A549 (cell line): ENCODE results near the gene GLCE. TPM values are rescaled to one million over a fixed set of nuclear protein-coding genes. Genes with fewer than 3 reads are reported as not detected.
A peak's percentile ranks its signal among the peaks of the same experiment; 100 is the strongest.

Experiments used
- ATAC-seq, 2 experiments: fragments of 200-7000 bp in 1 of 2; fragments of >200 bp in 1 of 2; cut with Nextera tagmentation in 1 of 2; cut with Tn5 transposase in 1 of 2; 3 replicates each; pipeline versions ENCODE4 v1.8.0 to v1.9.1; 2018 to 2020; ENCODE audit warnings: mild to moderate bottlenecking in 1 of 2, moderate library complexity in 1 of 2
- CTCF ChIA-PET: fragments of 300-600 bp; sonication (Branson Sonifier 250); formaldehyde crosslinking; extraction: SDS; loops from one replicate; lab custom pipeline; 2021; ENCODE audit warnings: antibody characterized with exemption, inconsistent platforms; lab: Yijun Ruan, JAX
- POLR2A ChIA-PET: fragments of 350-600 bp; formaldehyde crosslinking; extraction: SDS; loops from one replicate; lab custom pipeline; 2021; ENCODE audit warnings: antibody characterized with exemption, inconsistent platforms; lab: Yijun Ruan, JAX
- DNase-seq, 2 experiments: peaks; one replicate each; pipeline versions ENCODE4 v3.0.0 to v3.0.0-alpha.2; 2011 to 2016; ENCODE audit warnings: low read depth in 1 of 2, low spot score in 1 of 2
- FAIRE-seq: peaks from 2 replicates; lab custom pipeline; 2011; peaks lifted over from hg19 to GRCh38; lab: Jason Lieb, UNC
- H3K27ac ChIP-seq, 2 experiments: fragments of >200 bp; sonication (Bioruptor Twin); formaldehyde crosslinking; 3 replicates each; pipeline ENCODE4 v1.5.1; 2016 to 2017
- H3K4me1 ChIP-seq: fragments of >200 bp; sonication (Bioruptor Twin); formaldehyde crosslinking; 3 replicates; pipeline ENCODE4 v1.6.1; 2016
- H3K4me2 ChIP-seq: fragments of >200 bp; sonication (Bioruptor Twin); formaldehyde crosslinking; 3 replicates; pipeline ENCODE4 v1.6.1; 2016
- H3K4me3 ChIP-seq: fragments of >200 bp; sonication (Bioruptor Twin); formaldehyde crosslinking; 3 replicates; pipeline ENCODE4 v1.5.1; 2016
- H3K9me3 ChIP-seq: fragments of >200 bp; sonication (Bioruptor Twin); formaldehyde crosslinking; 3 replicates; pipeline ENCODE4 v1.6.1; 2016
- CEBPB ChIP-seq, 2 experiments: fragments of >200 bp in 1 of 2; sonication (Bioruptor Twin) in 1 of 2; formaldehyde crosslinking in 1 of 2; IDR thresholded peaks; 2 replicates each; pipeline ENCODE4 v1.6.1; 2012 to 2016
- CHD4 ChIP-seq: fragments of 200-600 bp; sonication (generic); IDR thresholded peaks from 2 replicates; pipeline ENCODE4 v1.6.1; 2016; ENCODE audit warnings: antibody characterized with exemption, mild to moderate bottlenecking, borderline replicate concordance
- EHF ChIP-seq: fragments of 250-450 bp; sonication (Bioruptor Pico); IDR thresholded peaks from 2 replicates; pipeline ENCODE4 v1.5.0; 2020; ENCODE audit warnings: mild to moderate bottlenecking
- EP300 ChIP-seq, 2 experiments: fragments of >200 bp; sonication (Bioruptor Twin); formaldehyde crosslinking; IDR thresholded peaks; 2 replicates in 1 of 2; 3 replicates in 1 of 2; pipeline ENCODE4 v1.6.1; 2016 to 2017
- FOXS1 ChIP-seq: fragments of 250-450 bp; sonication (Bioruptor Pico); IDR thresholded peaks from 2 replicates; pipeline ENCODE4 v1.5.0; 2020; ENCODE audit warnings: mild to moderate bottlenecking, moderate library complexity
- HDAC2 ChIP-seq: fragments of 200-600 bp; sonication (generic); IDR thresholded peaks from 2 replicates; pipeline ENCODE4 v1.6.1; 2016
- HOXB5 ChIP-seq: fragments of 250-450 bp; sonication (Bioruptor Pico); IDR thresholded peaks from 2 replicates; pipeline ENCODE4 v1.5.0; 2020; ENCODE audit warnings: mild to moderate bottlenecking, moderate library complexity
- JUNB ChIP-seq: fragments of >200 bp; sonication (Bioruptor Twin); formaldehyde crosslinking; IDR thresholded peaks from 2 replicates; pipeline ENCODE4 v1.6.1; 2016
- KDM1A ChIP-seq: fragments of 200-600 bp; sonication (generic); IDR thresholded peaks from 2 replicates; pipeline ENCODE4 v1.6.1; 2016; ENCODE audit warnings: low read depth, mild to moderate bottlenecking
- MYC ChIP-seq: IDR thresholded peaks from 2 replicates; pipeline ENCODE4 v1.6.1; 2012; ENCODE audit warnings: mild to moderate bottlenecking, inconsistent platforms, low read length, improper control_type of control experiment, borderline replicate concordance
- NFE2L2 ChIP-seq: fragments of 150-350 bp; conservative IDR thresholded peaks from 2 replicates; pipeline ENCODE4 v1.6.1; 2014; ENCODE audit warnings: low read length
- NR3C1 ChIP-seq: fragments of >200 bp; sonication (Bioruptor Twin); formaldehyde crosslinking; IDR thresholded peaks from 3 replicates; pipeline ENCODE4 v1.6.1; 2017
- POLR2AphosphoS2 ChIP-seq: conservative IDR thresholded peaks from 2 replicates; pipeline ENCODE4 v1.6.1; 2012; ENCODE audit warnings: low read length, improper control_type of control experiment, inconsistent platforms
- RAD21 ChIP-seq, 2 experiments: fragments of >200 bp in 1 of 2; sonication (Bioruptor Twin) in 1 of 2; formaldehyde crosslinking in 1 of 2; IDR thresholded peaks in 1 of 2; conservative IDR thresholded peaks in 1 of 2; 2 replicates in 1 of 2; 3 replicates in 1 of 2; pipeline ENCODE4 v1.6.1; 2012 to 2018; ENCODE audit warnings: inconsistent platforms in 1 of 2
- ZC3H11A ChIP-seq: fragments of 450-650 bp; IDR thresholded peaks from 2 replicates; pipeline ENCODE4 v1.6.1; 2014; ENCODE audit warnings: antibody characterized with exemption, mild to moderate bottlenecking
- ZSCAN20 ChIP-seq: fragments of 250-450 bp; sonication (Bioruptor Pico); IDR thresholded peaks from 2 replicates; pipeline ENCODE4 v1.8.0; 2022; ENCODE audit warnings: mild to moderate bottlenecking, moderate library complexity
- polyA plus RNA-seq, 4 experiments: library from polyadenylated mRNA; depleted of rRNA in 3 of 4; stranded (reverse); fragments of >200 nt; fragmentation: RNase III in 1 of 4; extraction: RNeasy Plus Mini Kit Qiagen cat#74134 plus additional on column Dnase treatment in 1 of 4; gene quantifications; 2 replicates in 3 of 4; 3 replicates in 1 of 4; pipeline ENCODE4 v1.2.3, GENCODE V29; 2011 to 2017
- TF ChIP-seq, protein P1 (sequence below): fragments of 250-450 bp; sonication (Bioruptor Pico); IDR thresholded peaks from 2 replicates; pipeline ENCODE4 v1.5.0; 2021; ENCODE audit warnings: mild to moderate bottlenecking, moderate library complexity, borderline replicate concordance
- TF ChIP-seq, protein P2 (sequence below): fragments of >200 bp; sonication (Bioruptor Twin); formaldehyde crosslinking; IDR thresholded peaks from 2 replicates; pipeline ENCODE4 v1.6.1; 2016
- TF ChIP-seq, protein P3 (sequence below): fragments of 450-650 bp; IDR thresholded peaks from 2 replicates; pipeline ENCODE4 v1.6.1; 2014; ENCODE audit warnings: antibody characterized with exemption
- TF ChIP-seq, protein P4 (sequence below): fragments of 150-350 bp; IDR thresholded peaks from 2 replicates; pipeline ENCODE4 v1.6.1; 2014; ENCODE audit warnings: low read depth, mild to moderate bottlenecking, low read length
- TF ChIP-seq, protein P5 (sequence below): fragments of >200 bp; sonication (Bioruptor Twin); formaldehyde crosslinking; IDR thresholded peaks from 3 replicates; pipeline ENCODE4 v1.6.1; 2016
- TF ChIP-seq, protein P6 (sequence below): fragments of >200 bp; sonication (Bioruptor Twin); formaldehyde crosslinking; IDR thresholded peaks from 3 replicates; pipeline ENCODE4 v1.5.1; 2016

Gene GLCE
- polyA plus RNA-seq, 2 of the 4 experiments (the other 2 are of a cell fraction) = 19.6 to 41.8 TPM

DNA sequence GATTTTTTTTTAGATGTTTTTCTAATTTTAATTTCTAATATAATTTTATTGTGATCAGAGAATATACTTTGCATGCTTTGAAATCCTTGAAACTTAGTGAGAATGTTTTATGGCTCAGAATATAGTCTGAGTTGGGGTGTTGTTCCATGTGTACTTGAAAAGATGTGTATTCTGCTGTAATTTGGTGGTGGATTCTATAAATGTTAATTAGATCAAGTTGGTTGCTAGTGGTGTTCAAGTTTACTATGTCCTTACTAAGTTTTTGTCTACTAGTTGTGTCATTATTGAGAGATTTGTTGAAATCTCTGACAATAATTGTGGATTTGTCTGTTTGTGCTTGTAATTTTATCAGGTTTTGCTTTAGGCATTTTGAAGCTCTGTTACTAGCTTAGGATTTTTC is 29.7 kb downstream of the GLCE start:
- POLR2A ChIA-PET = no interaction called here
- ATAC-seq = no peak
- CTCF ChIA-PET = no interaction called here
- no peak overlapping the region for H3K4me2 ChIP-seq
- H3K27ac ChIP-seq = no peak overlapping the region
- no peak for DNase-seq
- peak; percentile 83 for FAIRE-seq
- peaks cover 12% of the 10 kb centered on the region; the same call in 2 of the 3 replicates for H3K4me1 ChIP-seq
- H3K9me3 ChIP-seq = 0 out of 3 replicates have a peak, but pooled peaks cover 5% of the 10 kb centered on the region
- no peak for TF ChIP-seq ZC3H11A
- TF ChIP-seq NR3C1 = no peak
- TF ChIP-seq, protein P1, sequence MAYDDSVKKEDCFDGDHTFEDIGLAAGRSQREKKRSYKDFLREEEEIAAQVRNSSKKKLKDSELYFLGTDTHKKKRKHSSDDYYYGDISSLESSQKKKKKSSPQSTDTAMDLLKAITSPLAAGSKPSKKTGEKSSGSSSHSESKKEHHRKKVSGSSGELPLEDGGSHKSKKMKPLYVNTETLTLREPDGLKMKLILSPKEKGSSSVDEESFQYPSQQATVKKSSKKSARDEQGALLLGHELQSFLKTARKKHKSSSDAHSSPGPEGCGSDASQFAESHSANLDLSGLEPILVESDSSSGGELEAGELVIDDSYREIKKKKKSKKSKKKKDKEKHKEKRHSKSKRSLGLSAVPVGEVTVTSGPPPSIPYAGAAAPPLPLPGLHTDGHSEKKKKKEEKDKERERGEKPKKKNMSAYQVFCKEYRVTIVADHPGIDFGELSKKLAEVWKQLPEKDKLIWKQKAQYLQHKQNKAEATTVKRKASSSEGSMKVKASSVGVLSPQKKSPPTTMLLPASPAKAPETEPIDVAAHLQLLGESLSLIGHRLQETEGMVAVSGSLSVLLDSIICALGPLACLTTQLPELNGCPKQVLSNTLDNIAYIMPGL (CRISPR knock-in tag) = no peak
- TF ChIP-seq POLR2AphosphoS2 = no peak
- TF ChIP-seq KDM1A = no peak
- no peak for TF ChIP-seq MYC
- no peak for TF ChIP-seq EP300 (IDR thresholded peaks at IDR 0.05)
- no peak for TF ChIP-seq NFE2L2
- TF ChIP-seq RAD21 (conservative IDR thresholded peaks at IDR 0.05 in 1 of 2, IDR thresholded peaks at IDR 0.05 in 1 of 2) = no peak
- TF ChIP-seq, all 56 proteins: peak for 0
- H3K4me3 ChIP-seq = no peak overlapping the region

DNA sequence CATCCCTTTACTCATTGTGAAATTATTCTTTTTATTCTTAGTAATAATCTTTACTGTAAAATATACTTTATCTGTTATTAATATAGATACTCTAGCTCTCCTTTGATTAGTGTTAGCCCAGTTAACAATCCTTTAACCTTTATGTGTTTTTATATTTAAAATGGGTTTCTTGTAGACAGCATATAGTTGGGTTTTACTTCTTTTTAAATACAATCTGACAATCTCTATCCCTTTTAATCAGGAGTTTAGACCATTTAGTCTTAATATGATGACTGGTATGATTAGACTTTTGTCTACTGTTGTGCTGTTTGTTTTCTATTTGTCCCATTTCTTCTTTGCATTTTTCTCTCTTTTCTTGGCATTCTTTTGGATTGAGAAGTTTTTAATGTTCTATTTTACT is 30.1 kb downstream of the GLCE start:
- Histone ChIP-seq H3K27ac (no peak overlapping the region), H3K9me3 (0 out of 3 replicates have a peak, but pooled peaks cover 5% of the 10 kb centered on the region), H3K4me1 (peaks cover 13% of the 10 kb centered on the region; the same call in 2 of the 3 replicates), H3K4me3 (no peak overlapping the region), H3K4me2 (no peak overlapping the region)
- ChIA-PET CTCF (no interaction called here), POLR2A (no interaction called here)
- TF ChIP-seq, protein P2, sequence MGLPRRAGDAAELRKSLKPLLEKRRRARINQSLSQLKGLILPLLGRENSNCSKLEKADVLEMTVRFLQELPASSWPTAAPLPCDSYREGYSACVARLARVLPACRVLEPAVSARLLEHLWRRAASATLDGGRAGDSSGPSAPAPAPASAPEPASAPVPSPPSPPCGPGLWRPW = no peak
- TF ChIP-seq, protein P3, sequence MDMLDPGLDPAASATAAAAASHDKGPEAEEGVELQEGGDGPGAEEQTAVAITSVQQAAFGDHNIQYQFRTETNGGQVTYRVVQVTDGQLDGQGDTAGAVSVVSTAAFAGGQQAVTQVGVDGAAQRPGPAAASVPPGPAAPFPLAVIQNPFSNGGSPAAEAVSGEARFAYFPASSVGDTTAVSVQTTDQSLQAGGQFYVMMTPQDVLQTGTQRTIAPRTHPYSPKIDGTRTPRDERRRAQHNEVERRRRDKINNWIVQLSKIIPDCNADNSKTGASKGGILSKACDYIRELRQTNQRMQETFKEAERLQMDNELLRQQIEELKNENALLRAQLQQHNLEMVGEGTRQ = no peak
- TF ChIP-seq ZSCAN20 (CRISPR knock-in tag) = no peak
- TF ChIP-seq HDAC2 = no peak
- no peak for TF ChIP-seq CHD4
- TF ChIP-seq, protein P4, sequence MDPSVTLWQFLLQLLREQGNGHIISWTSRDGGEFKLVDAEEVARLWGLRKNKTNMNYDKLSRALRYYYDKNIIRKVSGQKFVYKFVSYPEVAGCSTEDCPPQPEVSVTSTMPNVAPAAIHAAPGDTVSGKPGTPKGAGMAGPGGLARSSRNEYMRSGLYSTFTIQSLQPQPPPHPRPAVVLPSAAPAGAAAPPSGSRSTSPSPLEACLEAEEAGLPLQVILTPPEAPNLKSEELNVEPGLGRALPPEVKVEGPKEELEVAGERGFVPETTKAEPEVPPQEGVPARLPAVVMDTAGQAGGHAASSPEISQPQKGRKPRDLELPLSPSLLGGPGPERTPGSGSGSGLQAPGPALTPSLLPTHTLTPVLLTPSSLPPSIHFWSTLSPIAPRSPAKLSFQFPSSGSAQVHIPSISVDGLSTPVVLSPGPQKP = no peak
- TF ChIP-seq HOXB5 (CRISPR knock-in tag) = no peak
- TF ChIP-seq FOXS1 (CRISPR knock-in tag) = no peak
- no peak for TF ChIP-seq EHF (CRISPR knock-in tag)
- TF ChIP-seq, protein P5, sequence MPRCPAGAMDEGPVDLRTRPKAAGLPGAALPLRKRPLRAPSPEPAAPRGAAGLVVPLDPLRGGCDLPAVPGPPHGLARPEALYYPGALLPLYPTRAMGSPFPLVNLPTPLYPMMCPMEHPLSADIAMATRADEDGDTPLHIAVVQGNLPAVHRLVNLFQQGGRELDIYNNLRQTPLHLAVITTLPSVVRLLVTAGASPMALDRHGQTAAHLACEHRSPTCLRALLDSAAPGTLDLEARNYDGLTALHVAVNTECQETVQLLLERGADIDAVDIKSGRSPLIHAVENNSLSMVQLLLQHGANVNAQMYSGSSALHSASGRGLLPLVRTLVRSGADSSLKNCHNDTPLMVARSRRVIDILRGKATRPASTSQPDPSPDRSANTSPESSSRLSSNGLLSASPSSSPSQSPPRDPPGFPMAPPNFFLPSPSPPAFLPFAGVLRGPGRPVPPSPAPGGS = no peak
- no peak for TF ChIP-seq CEBPB (IDR thresholded peaks at IDR 0.05)
- TF ChIP-seq, protein P6, sequence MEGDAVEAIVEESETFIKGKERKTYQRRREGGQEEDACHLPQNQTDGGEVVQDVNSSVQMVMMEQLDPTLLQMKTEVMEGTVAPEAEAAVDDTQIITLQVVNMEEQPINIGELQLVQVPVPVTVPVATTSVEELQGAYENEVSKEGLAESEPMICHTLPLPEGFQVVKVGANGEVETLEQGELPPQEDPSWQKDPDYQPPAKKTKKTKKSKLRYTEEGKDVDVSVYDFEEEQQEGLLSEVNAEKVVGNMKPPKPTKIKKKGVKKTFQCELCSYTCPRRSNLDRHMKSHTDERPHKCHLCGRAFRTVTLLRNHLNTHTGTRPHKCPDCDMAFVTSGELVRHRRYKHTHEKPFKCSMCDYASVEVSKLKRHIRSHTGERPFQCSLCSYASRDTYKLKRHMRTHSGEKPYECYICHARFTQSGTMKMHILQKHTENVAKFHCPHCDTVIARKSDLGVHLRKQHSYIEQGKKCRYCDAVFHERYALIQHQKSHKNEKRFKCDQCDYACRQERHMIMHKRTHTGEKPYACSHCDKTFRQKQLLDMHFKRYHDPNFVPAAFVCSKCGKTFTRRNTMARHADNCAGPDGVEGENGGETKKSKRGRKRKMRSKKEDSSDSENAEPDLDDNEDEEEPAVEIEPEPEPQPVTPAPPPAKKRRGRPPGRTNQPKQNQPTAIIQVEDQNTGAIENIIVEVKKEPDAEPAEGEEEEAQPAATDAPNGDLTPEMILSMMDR = no peak
- no peak for TF ChIP-seq JUNB
- FAIRE-seq (no peak), DNase-seq (no peak), ATAC-seq (no peak)
